ENCODE measurements around the gene RGS4.

The RGS4 gene

DNA sequence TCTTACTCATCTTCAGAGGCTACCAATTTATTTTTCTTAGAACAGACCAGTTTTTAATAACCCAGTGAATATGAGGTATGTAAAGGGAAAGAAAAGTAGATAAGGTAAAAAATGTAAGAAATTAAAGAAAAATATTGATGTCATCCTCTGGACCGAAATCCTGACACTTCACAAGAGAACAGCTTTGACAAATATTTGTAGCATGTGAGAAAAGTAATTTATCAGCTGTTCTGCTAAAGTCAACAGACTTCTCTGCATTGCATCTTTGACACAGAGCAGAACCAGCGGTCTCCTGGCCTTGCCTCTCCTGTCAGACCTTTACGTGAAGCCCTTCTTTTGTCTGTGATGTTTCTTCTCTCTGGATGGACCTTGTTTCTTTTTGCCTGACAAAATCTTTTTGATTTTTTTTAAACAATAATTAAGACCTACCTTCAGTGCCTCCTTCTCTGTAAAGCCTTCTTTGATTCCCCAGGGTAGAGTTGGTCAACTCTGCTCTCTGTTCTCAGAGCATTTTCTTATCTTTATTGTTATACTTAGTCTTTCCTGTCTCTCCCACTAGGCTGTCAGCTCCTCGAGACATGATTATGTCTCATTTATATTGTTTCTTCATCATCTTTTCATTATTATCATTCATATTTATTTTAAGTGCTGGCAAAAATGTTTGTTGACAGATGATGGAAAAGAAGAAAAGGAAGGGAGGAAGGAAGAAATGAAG, 35.4 kb downstream of the RGS4 start:
- DNase-seq = no peak

DNA sequence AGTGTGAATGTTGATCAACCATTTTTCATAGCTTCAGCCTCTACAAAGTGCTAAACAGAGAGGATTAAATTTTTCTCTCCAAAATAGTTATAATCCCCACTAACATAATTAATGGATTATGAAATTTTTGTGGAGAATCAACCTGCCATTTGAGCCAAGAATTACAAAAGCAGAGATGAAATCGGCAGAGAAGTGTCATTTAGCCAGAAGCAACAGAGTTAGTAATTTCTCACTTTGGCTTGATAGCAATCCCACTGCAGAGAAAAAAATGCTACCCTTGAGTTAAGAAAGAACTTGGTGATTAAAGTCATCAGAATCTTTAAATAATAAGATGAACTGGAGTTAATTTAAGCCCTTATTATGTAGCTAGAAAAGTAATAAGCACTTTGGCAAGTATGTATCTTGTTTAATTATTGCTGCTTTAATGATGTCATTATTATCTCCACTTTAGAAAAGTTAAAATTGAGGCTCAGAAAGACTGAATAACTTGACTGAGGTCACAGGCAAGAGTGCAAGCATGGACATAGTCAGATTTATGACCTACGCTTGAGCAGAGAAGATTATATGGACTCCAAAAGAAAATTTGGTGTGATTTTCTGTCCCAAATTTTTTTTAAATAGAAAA, 37.3 kb downstream of the RGS4 start:
- DNase-seq = no peak

GRCh38 chr1:163107655-163108054, 38.5 kb downstream of the RGS4 start:
- no peak for DNase-seq

DNA sequence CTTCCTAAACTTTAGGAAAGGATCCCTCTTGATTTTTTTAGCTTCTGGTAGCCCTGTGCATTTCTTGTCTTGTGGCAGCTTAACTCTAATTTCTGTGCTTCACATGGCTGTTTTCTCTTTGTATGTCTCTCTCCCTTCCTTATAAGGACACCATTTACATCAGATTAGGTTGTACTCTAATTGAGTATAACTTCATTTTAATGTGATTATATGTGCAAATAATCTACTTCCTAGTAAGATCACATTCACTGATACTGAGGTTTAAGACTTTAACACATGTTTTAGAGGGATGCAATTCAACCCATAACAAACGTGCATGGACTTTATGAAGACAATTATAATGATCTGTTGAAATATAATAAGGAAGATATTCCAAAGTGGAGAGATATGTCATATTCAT, 46.7 kb downstream of the RGS4 start:
- DNase-seq = no peak

- DNase-seq = no peak
Measured at GRCh38 chr1:163119707-163120106, 50.5 kb downstream of the RGS4 start.

DNA sequence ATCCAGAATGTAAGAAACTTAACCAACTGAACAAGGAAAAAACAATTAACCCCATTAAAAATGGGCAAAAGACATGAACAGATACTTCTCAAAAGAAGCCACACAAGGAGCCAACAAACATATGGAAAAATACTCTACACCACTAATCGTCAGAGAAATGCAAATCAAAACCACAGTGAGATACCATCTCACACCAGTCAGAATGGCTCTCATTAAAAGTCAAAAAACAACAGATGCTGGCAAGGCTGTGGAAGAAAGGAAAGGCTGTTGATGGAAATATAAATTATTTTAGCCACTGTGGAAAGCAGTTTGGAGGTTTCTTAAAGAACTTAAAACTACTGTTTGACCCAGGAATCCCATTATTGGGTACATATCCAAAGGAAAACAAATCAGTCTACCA, 51.2 kb downstream of the RGS4 start:
- no peak for DNase-seq

DNA sequence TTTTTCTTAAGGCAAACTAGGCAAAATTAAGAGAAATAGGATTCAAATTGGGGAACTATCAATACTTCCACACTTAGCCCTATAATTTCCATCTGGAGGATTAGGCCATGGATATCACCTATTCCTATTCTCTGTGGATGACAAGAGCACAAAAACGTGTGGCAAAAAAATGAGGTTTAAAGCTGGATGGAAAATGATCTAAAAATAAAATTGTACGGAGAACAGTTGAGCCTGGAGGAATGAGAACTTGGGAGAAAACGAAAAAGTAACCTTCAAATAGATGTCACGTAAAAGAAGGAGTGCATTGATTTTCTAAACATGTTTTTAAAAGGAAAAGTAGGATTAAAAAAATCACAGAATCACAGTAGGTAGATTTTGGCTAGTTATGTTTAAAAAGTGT, 55.7 kb downstream of the RGS4 start:
- no peak for DNase-seq
